Measurements from ENCODE around the gene PCDHA8.
"Not testable (repeated sequence)": the region's sequence is repeated elsewhere in the genome, so short reads cannot be mapped to it uniquely, and the experiment has no call there.

Gene PCDHA8

DNA sequence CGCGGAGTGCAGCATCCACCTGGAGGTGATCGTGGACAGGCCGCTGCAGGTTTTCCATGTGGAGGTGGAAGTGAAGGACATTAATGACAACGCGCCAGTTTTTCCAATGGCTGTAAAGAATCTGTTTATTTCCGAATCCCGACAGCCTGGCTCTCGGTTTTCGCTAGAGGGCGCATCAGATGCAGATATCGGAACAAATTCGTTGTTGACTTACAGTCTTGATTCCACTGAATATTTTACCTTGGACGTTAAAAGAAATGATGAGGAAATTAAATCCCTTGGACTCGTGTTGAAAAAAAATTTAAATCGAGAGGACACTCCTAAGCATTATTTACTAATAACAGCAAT lies 39.5 kb upstream of the PCDHA8 start:
- no peak for DNase-seq (ENCODE audit: low read depth)
- H3K4me3 ChIP-seq (ENCODE audit: control insufficient read depth, low read depth, low read length), result peak overlapping the region; percentile 47
- TF ChIP-seq, protein P1, sequence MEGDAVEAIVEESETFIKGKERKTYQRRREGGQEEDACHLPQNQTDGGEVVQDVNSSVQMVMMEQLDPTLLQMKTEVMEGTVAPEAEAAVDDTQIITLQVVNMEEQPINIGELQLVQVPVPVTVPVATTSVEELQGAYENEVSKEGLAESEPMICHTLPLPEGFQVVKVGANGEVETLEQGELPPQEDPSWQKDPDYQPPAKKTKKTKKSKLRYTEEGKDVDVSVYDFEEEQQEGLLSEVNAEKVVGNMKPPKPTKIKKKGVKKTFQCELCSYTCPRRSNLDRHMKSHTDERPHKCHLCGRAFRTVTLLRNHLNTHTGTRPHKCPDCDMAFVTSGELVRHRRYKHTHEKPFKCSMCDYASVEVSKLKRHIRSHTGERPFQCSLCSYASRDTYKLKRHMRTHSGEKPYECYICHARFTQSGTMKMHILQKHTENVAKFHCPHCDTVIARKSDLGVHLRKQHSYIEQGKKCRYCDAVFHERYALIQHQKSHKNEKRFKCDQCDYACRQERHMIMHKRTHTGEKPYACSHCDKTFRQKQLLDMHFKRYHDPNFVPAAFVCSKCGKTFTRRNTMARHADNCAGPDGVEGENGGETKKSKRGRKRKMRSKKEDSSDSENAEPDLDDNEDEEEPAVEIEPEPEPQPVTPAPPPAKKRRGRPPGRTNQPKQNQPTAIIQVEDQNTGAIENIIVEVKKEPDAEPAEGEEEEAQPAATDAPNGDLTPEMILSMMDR (IDR thresholded peaks at IDR 0.05; ENCODE audit: control insufficient read depth, insufficient read depth, low read depth, low read length, missing control alignments), result peak; percentile 66

DNA sequence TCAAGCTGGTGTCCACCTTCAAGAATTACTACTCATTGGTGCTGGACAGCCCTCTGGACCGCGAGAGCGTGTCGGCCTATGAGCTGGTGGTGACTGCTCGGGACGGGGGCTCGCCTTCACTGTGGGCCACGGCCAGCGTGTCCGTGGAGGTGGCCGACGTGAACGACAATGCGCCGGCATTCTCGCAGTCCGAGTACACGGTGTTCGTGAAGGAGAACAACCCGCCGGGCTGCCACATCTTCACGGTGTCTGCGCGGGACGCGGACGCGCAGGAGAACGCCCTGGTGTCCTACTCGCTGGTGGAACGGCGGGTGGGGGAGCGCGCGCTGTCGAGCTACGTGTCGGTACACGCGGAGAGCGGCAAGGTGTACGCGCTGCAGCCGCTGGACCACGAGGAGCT lies 38.6 kb upstream of the PCDHA8 start:
- H3K4me3 ChIP-seq (ENCODE audit: control insufficient read depth, low read depth, low read length); DNase-seq (ENCODE audit: low read depth): not testable (repeated sequence)

DNA sequence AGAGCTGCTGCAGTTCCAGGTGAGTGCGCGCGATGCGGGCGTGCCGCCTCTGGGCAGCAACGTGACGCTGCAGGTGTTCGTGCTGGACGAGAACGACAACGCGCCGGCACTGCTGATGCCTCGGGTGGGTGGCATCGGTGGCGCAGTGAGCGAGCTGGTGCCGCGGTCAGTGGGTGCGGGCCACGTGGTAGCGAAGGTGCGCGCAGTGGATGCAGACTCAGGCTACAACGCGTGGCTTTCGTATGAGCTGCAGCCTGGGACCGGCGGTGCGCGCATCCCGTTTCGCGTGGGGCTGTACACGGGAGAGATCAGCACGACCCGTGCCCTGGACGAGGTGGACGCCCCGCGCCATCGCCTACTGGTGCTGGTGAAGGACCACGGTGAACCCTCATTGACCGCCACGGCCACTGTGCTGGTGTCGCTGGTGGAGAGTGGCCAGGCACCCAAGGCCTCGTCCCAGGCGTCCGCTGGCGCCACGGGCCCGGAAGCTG lies 38.2 kb upstream of the PCDHA8 start:
- DNase-seq (ENCODE audit: low read depth), result no peak
- TF ChIP-seq, protein P1 (IDR thresholded peaks at IDR 0.05; ENCODE audit: control insufficient read depth, insufficient read depth, low read depth, low read length, missing control alignments), result no peak
- no peak overlapping the region for H3K4me3 ChIP-seq (ENCODE audit: control insufficient read depth, low read depth, low read length)

DNA sequence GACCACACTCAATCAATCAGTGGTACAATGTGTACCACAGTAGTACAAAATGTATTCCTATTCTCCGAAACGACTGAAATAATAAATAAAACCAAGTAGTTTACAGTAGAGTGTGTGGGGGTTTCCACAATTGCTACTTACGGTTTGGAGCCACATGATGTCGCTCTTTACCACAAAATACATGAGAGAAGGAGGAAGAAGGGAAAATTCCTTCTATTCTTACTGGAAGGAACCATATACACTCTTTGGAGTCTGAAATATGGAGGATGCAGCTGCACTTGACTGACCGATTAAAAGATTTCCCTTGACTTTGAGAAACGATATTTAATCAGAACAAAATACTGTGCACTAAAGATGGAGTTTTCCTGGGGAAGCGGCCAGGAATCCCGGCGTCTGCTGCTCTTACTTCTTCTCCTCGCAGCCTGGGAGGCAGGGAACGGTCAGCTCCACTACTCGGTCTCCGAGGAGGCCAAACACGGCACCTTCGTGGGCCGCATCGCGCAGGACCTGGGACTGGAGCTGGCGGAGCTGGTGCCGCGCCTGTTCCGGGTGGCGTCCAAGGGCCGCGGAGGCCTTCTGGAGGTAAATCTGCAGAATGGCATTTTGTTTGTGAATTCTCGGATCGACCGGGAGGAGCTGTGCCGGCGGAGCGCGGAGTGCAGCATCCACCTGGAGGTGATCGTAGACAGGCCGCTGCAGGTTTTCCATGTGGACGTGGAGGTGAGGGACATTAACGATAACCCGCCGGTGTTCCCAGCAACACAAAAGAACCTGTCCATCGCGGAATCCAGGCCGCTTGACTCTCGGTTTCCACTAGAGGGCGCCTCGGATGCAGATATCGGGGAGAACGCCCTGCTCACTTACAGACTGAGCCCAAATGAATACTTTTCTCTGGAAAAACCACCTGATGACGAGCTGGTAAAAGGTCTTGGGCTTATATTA lies 33.9 kb upstream of the PCDHA8 start, which contains the start of gene PCDHA4:
Gene PCDHA4, plus strand, starts transcription at position 235 of the 942 bp plus-strand sequence.
- no peak for DNase-seq (ENCODE audit: low read depth)
- peak within 1 kb of the TSS; percentile 46 for H3K4me3 ChIP-seq (ENCODE audit: control insufficient read depth, low read depth, low read length)

DNA sequence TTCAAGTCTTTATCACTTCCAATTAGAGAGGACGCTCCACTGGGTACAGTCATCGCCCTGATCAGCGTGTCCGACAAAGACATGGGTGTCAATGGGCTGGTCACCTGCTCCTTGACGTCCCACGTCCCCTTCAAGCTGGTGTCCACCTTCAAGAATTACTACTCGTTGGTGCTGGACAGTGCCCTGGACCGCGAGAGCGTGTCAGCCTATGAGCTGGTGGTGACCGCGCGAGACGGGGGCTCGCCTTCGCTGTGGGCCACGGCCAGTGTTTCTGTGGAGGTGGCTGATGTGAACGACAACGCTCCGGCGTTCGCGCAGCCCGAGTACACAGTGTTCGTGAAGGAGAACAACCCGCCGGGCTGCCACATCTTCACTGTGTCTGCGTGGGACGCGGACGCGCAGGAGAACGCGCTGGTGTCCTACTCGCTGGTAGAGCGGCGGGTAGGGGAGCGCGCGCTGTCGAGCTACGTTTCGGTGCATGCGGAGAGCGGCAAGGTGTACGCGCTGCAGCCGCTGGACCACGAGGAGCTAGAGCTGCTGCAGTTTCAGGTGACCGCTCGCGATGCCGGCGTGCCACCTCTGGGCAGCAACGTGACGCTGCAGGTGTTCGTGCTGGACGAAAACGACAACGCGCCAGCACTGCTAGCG lies 32.6 kb upstream of the PCDHA8 start:
- DNase-seq (ENCODE audit: low read depth); H3K4me3 ChIP-seq (ENCODE audit: control insufficient read depth, low read depth, low read length): not testable (repeated sequence)

More for the DNA sequence above, 33.9 kb upstream of the PCDHA8 start, which contains the start of gene PCDHA4:
- TF ChIP-seq, protein P1 (IDR thresholded peaks at IDR 0.05; ENCODE audit: control insufficient read depth, insufficient read depth, low read depth, low read length, missing control alignments), result peak; percentile 69

DNA sequence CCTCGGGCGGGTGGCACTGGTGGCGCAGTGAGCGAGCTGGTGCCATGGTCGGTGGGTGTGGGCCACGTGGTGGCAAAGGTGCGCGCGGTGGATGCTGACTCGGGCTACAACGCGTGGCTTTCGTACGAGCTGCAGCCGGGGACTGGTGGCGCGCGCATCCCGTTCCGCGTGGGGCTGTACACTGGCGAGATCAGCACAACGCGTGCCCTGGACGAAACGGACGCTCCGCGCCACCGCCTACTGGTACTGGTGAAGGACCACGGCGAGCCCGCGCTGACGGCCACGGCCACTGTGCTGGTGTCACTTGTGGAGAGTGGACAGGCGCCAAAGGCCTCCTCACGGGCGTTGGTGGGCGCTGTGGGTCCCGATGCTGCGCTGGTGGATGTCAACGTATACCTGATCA lies 32.1 kb upstream of the PCDHA8 start:
- no peak for DNase-seq (ENCODE audit: low read depth)
- no peak overlapping the region for H3K4me3 ChIP-seq (ENCODE audit: control insufficient read depth, low read depth, low read length)
- TF ChIP-seq, protein P1 (IDR thresholded peaks at IDR 0.05; ENCODE audit: control insufficient read depth, insufficient read depth, low read depth, low read length, missing control alignments), result no peak

DNA sequence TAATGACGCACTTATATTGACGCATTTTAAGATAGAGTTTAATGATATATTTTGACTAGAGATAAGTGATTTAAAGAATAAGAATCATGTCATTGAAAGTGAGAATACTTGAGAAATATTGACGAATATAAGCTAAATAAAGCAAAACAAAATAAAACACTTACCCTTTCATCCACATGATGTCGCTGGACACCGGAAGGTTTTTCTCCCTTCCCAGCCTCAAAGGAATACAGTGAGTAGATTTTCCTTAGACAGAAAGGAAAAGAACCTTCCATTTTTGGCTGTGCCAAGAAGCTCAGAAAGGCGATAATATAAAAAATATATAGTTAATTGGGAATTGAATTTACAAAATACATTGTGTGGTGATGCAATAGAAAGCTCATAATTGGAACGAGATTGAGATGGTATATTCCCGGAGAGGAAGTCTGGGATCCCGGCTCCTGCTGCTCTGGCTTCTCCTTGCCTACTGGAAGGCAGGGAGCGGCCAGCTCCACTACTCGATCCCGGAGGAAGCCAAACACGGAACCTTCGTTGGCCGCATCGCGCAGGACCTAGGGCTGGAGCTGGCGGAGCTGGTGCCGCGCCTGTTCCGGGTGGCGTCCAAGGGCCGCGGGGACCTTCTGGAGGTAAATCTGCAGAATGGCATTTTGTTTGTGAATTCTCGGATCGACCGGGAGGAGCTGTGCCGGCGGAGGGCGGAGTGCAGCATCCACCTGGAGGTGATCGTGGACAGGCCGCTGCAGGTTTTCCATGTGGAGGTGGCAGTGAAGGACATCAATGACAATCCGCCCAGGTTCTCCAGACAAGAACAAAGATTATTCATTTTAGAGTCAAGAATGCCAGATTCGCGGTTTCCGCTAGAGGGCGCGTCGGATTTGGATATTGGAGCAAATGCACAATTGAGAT lies 19.4 kb upstream of the PCDHA8 start, which contains the start of gene PCDHA5:
Gene PCDHA5, plus strand, starts transcription at position 239 of the 906 bp plus-strand sequence.
- H3K4me3 ChIP-seq (ENCODE audit: control insufficient read depth, low read depth, low read length), result peak within 1 kb of the TSS; percentile 15
- no peak for DNase-seq (ENCODE audit: low read depth)
- TF ChIP-seq, protein P1 (IDR thresholded peaks at IDR 0.05; ENCODE audit: control insufficient read depth, insufficient read depth, low read depth, low read length, missing control alignments), result peak; percentile 63

Measured in AG09309 (cell line).